GM12801 (cell line): ENCODE results near the gene CCDC191.

Source experiments
- CTCF ChIP-seq: IDR thresholded peaks from one replicate; pipeline ENCODE4 v1.5.1; 2011; ENCODE audit warnings: control low read depth; ENCODE audit not compliant: insufficient read length; ENCODE audit errors: extremely low read depth

CCDC191 gene

GRCh38 chr3:114056130-114057010 lies at the start of gene CCDC191, which contains the start of gene QTRT2:
Gene CCDC191 (minus strand): TSS chr3:114056526. CDS start chr3:114056466, 60 bp downstream.
Gene QTRT2 (plus strand): TSS chr3:114056737. CDS start chr3:114065258, 8,521 bp downstream.
- TF ChIP-seq CTCF: no peak

- TF ChIP-seq CTCF: no peak
Measured at GRCh38 chr3:114104414-114104813, 48.1 kb upstream of the CCDC191 start.

DNA sequence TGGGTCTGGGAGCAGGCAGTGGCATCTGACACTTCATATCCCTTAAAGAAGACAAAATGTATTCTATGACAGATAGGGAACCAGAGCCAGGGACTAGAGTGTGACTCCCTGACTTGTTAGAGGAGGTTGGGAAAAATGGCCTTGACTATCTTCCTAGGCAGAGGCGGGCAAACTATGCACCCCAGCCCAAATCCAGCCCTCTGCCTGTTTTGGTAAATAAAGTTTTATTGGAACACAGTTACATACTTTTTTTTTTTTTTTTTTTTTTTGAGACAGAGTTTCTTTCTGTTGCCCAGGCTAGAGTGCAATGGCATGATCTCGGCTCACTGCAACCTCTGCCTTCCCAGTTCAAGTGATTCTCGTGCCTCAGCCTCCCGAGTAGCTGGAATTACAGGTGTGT lies 47.5 kb upstream of the CCDC191 start:
- no peak for TF ChIP-seq CTCF

DNA sequence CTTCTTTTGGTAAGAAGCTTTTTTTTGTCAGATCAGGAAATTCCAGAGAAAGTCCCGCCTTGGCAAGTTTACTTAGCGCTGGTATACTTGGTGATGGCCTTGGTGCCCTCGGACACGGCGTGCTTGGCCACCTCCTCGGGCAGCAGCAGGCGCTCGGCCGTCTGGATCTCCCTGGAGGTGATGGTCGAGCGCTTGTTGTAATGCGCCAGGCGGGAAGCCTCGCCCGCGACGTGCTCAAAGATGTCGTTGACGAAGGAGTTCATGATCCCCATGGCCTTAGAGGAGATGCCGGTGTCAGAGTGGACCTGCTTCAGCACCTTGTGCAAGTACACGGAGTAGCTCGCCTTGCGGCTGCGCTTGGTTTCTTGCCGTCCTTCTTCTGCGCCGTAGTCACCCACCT lies 46.9 kb upstream of the CCDC191 start:
- no peak for TF ChIP-seq CTCF

GRCh38 chr3:114101101-114101500 lies 44.8 kb upstream of the CCDC191 start:
- TF ChIP-seq CTCF: no peak

DNA sequence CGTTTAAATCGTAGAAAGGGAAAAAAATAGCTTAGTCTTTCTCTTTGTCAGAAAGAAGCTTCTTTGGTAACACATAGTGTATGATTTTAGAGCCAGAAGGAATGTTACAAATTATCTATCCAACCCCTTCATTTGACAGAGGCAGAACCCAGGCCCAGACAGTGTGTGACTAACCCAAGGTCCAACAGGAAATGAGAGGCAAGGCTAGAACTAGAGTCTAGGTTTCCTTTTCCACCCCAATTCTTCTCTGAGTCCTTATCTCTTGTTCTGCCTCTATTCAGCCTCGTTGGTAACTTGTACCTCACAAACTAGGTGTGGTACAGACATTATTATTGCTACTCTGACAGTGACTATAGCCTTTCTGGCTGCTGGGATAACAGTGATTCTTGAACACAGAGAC lies 39.5 kb upstream of the CCDC191 start:
- TF ChIP-seq CTCF: no peak

DNA sequence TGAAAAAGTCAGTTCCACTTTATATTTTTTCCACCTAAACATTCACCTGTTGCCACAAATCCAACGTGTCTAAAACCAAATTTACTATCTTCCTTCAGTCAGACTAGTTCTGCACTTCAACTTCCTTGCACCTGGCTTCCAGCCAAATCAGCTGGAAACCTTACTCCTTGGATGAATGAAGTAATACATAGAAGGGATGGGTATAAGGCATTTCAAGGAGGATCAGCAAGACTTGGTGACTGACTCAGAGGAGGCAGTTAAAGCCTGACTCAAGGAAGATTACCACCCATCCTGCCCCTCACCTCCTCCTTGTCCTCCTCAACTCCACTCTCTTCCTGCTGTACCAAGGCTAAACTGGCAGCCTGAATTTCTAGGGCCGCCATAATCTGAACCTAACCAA lies 37.3 kb upstream of the CCDC191 start:
- no peak for TF ChIP-seq CTCF
